H9 (cell line): ENCODE data around the gene CPAMD8. TPM values are rescaled to one million over a fixed set of nuclear protein-coding genes. Genes with fewer than 3 reads are reported as not detected.

Experiments
- DNase-seq: peaks from one replicate; pipeline ENCODE4 v3.0.0-alpha.2; 2017
- H2AFZ ChIP-seq: one replicate; pipeline ENCODE4 v1.6.1; 2013; ENCODE audit warnings: mild to moderate bottlenecking, low read length, control low read depth, moderate library complexity
- H2AK5ac ChIP-seq: 2 replicates; pipeline ENCODE4 v1.6.1; 2013; ENCODE audit warnings: low read length, control low read depth, mixed read lengths; ENCODE audit not compliant: insufficient read length
- H2BK120ac ChIP-seq: one replicate; pipeline ENCODE4 v1.6.1; 2013; ENCODE audit warnings: low read depth, mild to moderate bottlenecking, low read length, control low read depth, inconsistent platforms; ENCODE audit not compliant: poor library complexity, severe bottlenecking
- H2BK12ac ChIP-seq: 2 replicates; pipeline ENCODE4 v1.6.1; 2013; ENCODE audit warnings: low read length, control low read depth, mixed read lengths, low read depth; ENCODE audit not compliant: insufficient read length
- H2BK15ac ChIP-seq: 2 replicates; pipeline ENCODE4 v1.6.1; 2013; ENCODE audit warnings: low read depth, low read length, control low read depth
- H2BK20ac ChIP-seq: one replicate; pipeline ENCODE4 v1.6.1; 2013; ENCODE audit warnings: low read depth, mild to moderate bottlenecking, low read length, control low read depth, inconsistent platforms; ENCODE audit not compliant: poor library complexity, severe bottlenecking
- H2BK5ac ChIP-seq: 2 replicates; pipeline ENCODE4 v1.6.1; 2013; ENCODE audit warnings: low read length, control low read depth, mixed read lengths; ENCODE audit not compliant: insufficient read length
- H3K14ac ChIP-seq: 2 replicates; pipeline ENCODE4 v1.6.1; 2013; ENCODE audit warnings: low read length, control low read depth; ENCODE audit not compliant: insufficient read depth
- H3K18ac ChIP-seq: 2 replicates; pipeline ENCODE4 v1.6.1; 2013; ENCODE audit warnings: low read depth, mild to moderate bottlenecking, mixed read lengths, low read length, control low read depth; ENCODE audit not compliant: insufficient read length
- H3K23ac ChIP-seq: 2 replicates; pipeline ENCODE4 v1.6.1; 2013; ENCODE audit warnings: low read length, control low read depth, mixed read lengths, low read depth; ENCODE audit not compliant: insufficient read length
- H3K23me2 ChIP-seq: 2 replicates; pipeline ENCODE4 v1.6.1; 2013; ENCODE audit warnings: low read depth, mild to moderate bottlenecking, mixed read lengths, low read length, control low read depth; ENCODE audit not compliant: insufficient read length, poor library complexity, severe bottlenecking
- H3K27ac ChIP-seq: 2 replicates; pipeline ENCODE4 v1.5.1; 2013; ENCODE audit warnings: low read length, control low read depth, mixed read lengths, low read depth; ENCODE audit not compliant: insufficient read length
- H3K27me3 ChIP-seq: 2 replicates; pipeline ENCODE4 v1.6.1; 2013; ENCODE audit warnings: low read length, control low read depth, inconsistent platforms; ENCODE audit not compliant: insufficient read depth
- H3K4ac ChIP-seq: 2 replicates; pipeline ENCODE4 v1.6.1; 2013; ENCODE audit warnings: low read depth, mild to moderate bottlenecking, control low read depth, inconsistent platforms, low read length, moderate library complexity
- H3K4me1 ChIP-seq: 2 replicates; pipeline ENCODE4 v1.6.1; 2013; ENCODE audit warnings: low read length, control low read depth, inconsistent platforms; ENCODE audit not compliant: insufficient read depth
- H3K4me2 ChIP-seq: 2 replicates; pipeline ENCODE4 v1.6.1; 2013; ENCODE audit warnings: low read length, control low read depth, mixed read lengths; ENCODE audit not compliant: insufficient read length, insufficient read depth
- H3K56ac ChIP-seq: 2 replicates; pipeline ENCODE4 v1.6.1; 2013; ENCODE audit warnings: low read depth, mild to moderate bottlenecking, mixed read lengths, low read length, control low read depth; ENCODE audit not compliant: insufficient read length
- H3K79me1 ChIP-seq: 2 replicates; pipeline ENCODE4 v1.6.1; 2013; ENCODE audit warnings: low read depth, mild to moderate bottlenecking, moderate library complexity, low read length, control low read depth, inconsistent platforms; ENCODE audit not compliant: insufficient read depth, poor library complexity, severe bottlenecking
- H3K79me2 ChIP-seq: 2 replicates; pipeline ENCODE4 v1.6.1; 2013; ENCODE audit warnings: low read length, control low read depth, inconsistent platforms; ENCODE audit not compliant: insufficient read depth
- H3K9ac ChIP-seq: 2 replicates; pipeline ENCODE4 v1.6.1; 2013; ENCODE audit warnings: low read length, control low read depth, mixed read lengths; ENCODE audit not compliant: insufficient read length; ENCODE audit errors: extremely low read depth
- H3K9me3 ChIP-seq: one replicate; pipeline ENCODE4 v1.6.1; 2013; ENCODE audit warnings: low read depth, low read length, inconsistent platforms; ENCODE audit not compliant: control insufficient read depth
- H3T11ph ChIP-seq: one replicate; pipeline ENCODE4 v1.6.1; 2013; ENCODE audit warnings: mild to moderate bottlenecking, low read length, control low read depth, inconsistent platforms
- H4K20me1 ChIP-seq: one replicate; pipeline ENCODE4 v1.6.1; 2013; ENCODE audit not compliant: control insufficient read depth, insufficient read length, insufficient read depth
- H4K5ac ChIP-seq: 2 replicates; pipeline ENCODE4 v1.6.1; 2013; ENCODE audit warnings: low read depth, mild to moderate bottlenecking, mixed read lengths, low read length, control low read depth; ENCODE audit not compliant: insufficient read length
- H4K8ac ChIP-seq: replicated peaks from 2 replicates; pipeline ENCODE4 v1.6.1; 2013; ENCODE audit warnings: low read length, control low read depth, mixed read lengths, low read depth; ENCODE audit not compliant: insufficient read length
- H4K91ac ChIP-seq: 2 replicates; pipeline ENCODE4 v1.6.1; 2013; ENCODE audit warnings: low read depth, mild to moderate bottlenecking, moderate library complexity, mixed read lengths, low read length, control low read depth; ENCODE audit not compliant: insufficient read length
- H3K27ac Mint-ChIP-seq, 3 experiments: 2 replicates in 2 of 3; 3 replicates in 1 of 3; pipeline ENCODE4 v1.8.0; 2020 to 2021; ENCODE audit warnings: mixed read lengths in 3 of 3, mild to moderate bottlenecking in 1 of 3, moderate library complexity in 1 of 3
- H3K27me3 Mint-ChIP-seq: 2 replicates; pipeline ENCODE4 v1.8.0; 2021; ENCODE audit warnings: low read depth, mild to moderate bottlenecking, moderate library complexity, mixed read lengths
- H3K36me3 Mint-ChIP-seq, 3 experiments: 2 replicates in 2 of 3; 3 replicates in 1 of 3; pipeline ENCODE4 v1.8.0; 2020 to 2021; ENCODE audit warnings: low read depth in 3 of 3, mixed read lengths in 3 of 3; ENCODE audit not compliant: insufficient read depth in 1 of 3
- H3K4me1 Mint-ChIP-seq, 2 experiments: 2 replicates each; pipeline ENCODE4 v1.8.0; 2020; ENCODE audit warnings: mixed read lengths in 2 of 2
- H3K4me3 Mint-ChIP-seq, 2 experiments: 2 replicates in 1 of 2; 3 replicates in 1 of 2; pipeline ENCODE4 v1.8.0; 2020 to 2021; ENCODE audit warnings: mild to moderate bottlenecking in 2 of 2, mixed read lengths in 2 of 2, moderate library complexity in 1 of 2
- H3K9me3 Mint-ChIP-seq, 2 experiments: 2 replicates in 1 of 2; 3 replicates in 1 of 2; pipeline ENCODE4 v1.8.0; 2020; ENCODE audit warnings: mild to moderate bottlenecking in 2 of 2, mixed read lengths in 2 of 2, moderate library complexity in 1 of 2
- CTCF ChIP-seq: fragments of 200-600 bp; sonication (generic); conservative IDR thresholded peaks from 3 replicates; pipeline ENCODE4 v1.8.0; 2021; ENCODE audit warnings: antibody characterized with exemption, mild to moderate bottlenecking
- WGBS: extraction: QIAGEN DNeasy Blood & Tissue Kit; methylation state at CpG from one replicate; pipeline ENCODE4 v1.1.7; 2013; ENCODE audit warnings: missing lambda C conversion rate, low lambda C conversion rate, mixed read lengths; ENCODE audit not compliant: insufficient read length; ENCODE audit errors: extremely low coverage; 5-methylcytosine and 5-hydroxymethylcytosine counted together
- total RNA-seq: library from RNA; stranded (reverse); gene quantifications from 2 replicates; pipeline ENCODE4 v1.2.1, GENCODE V29; 2021

Gene CPAMD8
- total RNA-seq, 1 experiment from 2014 or later, result 12.0 TPM

GRCh38 chr19:16847430-16847829 lies 179.2 kb downstream of the CPAMD8 start:
- Histone ChIP-seq H3K14ac (no peak overlapping the region), H4K8ac (no peak overlapping the region), H3K27me3 (no peaks in the 10 kb centered on the region), H2BK20ac (no peak overlapping the region), H2BK120ac (no peak overlapping the region), H3K4ac (no peak overlapping the region), H3K56ac (no peak overlapping the region), H4K20me1 (no peaks in the 10 kb centered on the region), H2AK5ac (no peak overlapping the region), H3K4me2 (no peak overlapping the region), H2BK12ac (no peak overlapping the region), H3K9me3 (no peaks in the 10 kb centered on the region), H2BK5ac (no peak overlapping the region), H4K5ac (no peak overlapping the region), H3K18ac (no peak overlapping the region), H3K9ac (no peak overlapping the region), H2BK15ac (no peak overlapping the region), H3K79me2 (no peaks in the 10 kb centered on the region), H3T11ph (no peak overlapping the region), H3K23me2 (no peaks in the 10 kb centered on the region), H3K27ac (no peak overlapping the region), H3K4me1 (no peaks in the 10 kb centered on the region), H3K79me1 (peaks cover 3% of the 10 kb centered on the region), H3K23ac (no peak overlapping the region), H2AFZ (no peak overlapping the region), H4K91ac (no peak overlapping the region)
- H3K27ac Mint-ChIP-seq, result peak overlapping the region in 1 of 3 experiments; percentile 59; a peak in 1 of 7 replicates
- TF ChIP-seq CTCF, result no peak
- peaks cover 55 to 91% (median 86%) of the 10 kb centered on the region in 3 experiments; a peak in 6 of 7 replicates for H3K36me3 Mint-ChIP-seq
- H3K9me3 Mint-ChIP-seq, result no peaks in the 10 kb centered on the region
- H3K4me1 Mint-ChIP-seq, result peaks cover 4 to 10% of the 10 kb centered on the region in 2 experiments
- DNase-seq, result no peak
- no CpG with 5 or more reads among the region's 6 CpGs for WGBS
- no peak overlapping the region for H3K4me3 Mint-ChIP-seq
- H3K27me3 Mint-ChIP-seq, result no peaks in the 10 kb centered on the region
